Psoas muscle (tissue), 8 donors: Measurements from ENCODE around the gene CDH1. TPM values are rescaled to one million over a fixed set of nuclear protein-coding genes. Genes with fewer than 3 reads are reported as not detected.

Experiments
- ATAC-seq, 4 donors: fragments of 200-7000 bp; cut with Tn5 transposase; one replicate each; pipeline ENCODE4 v1.9.1; 2020; ENCODE audit warnings: moderate library complexity in 3 of 4, mild to moderate bottlenecking in 2 of 4
- DNase-seq, 2 donors: peaks; one replicate each; pipeline ENCODE4 v3.0.0-alpha.2; 2020
- H3K27ac ChIP-seq: fragments of 200-600 bp; one replicate; pipeline ENCODE4 v1.8.0; 2022
- H3K27me3 ChIP-seq, 3 donors: fragments of 200-600 bp in 1 of 3; one replicate each; pipeline versions ENCODE4 v1.6.1 to v1.8.0; 2013 to 2022; ENCODE audit warnings: low read length in 2 of 3, mild to moderate bottlenecking in 2 of 3, moderate library complexity in 1 of 3; ENCODE audit not compliant: insufficient read depth in 3 of 3
- H3K36me3 ChIP-seq, 2 donors: fragments of 200-600 bp in 1 of 2; one replicate each; pipeline versions ENCODE4 v1.6.1 to v1.8.0; 2013 to 2022; ENCODE audit warnings: low read depth in 1 of 2, mild to moderate bottlenecking in 1 of 2, moderate library complexity in 1 of 2; ENCODE audit not compliant: insufficient read depth in 1 of 2
- H3K4me1 ChIP-seq: fragments of 200-600 bp; one replicate; pipeline ENCODE4 v1.8.0; 2022
- H3K4me3 ChIP-seq: fragments of 200-600 bp; one replicate; pipeline ENCODE4 v1.8.0; 2022; ENCODE audit warnings: mild to moderate bottlenecking
- H3K9me3 ChIP-seq: fragments of 200-600 bp; one replicate; pipeline ENCODE4 v1.8.0; 2022
- CTCF ChIP-seq: fragments of 200-600 bp; IDR thresholded peaks from one replicate; pipeline ENCODE4 v1.8.0; 2022; ENCODE audit warnings: antibody characterized with exemption
- WGBS, 3 donors: extraction: QIAGEN DNeasy Blood & Tissue Kit; methylation state at CpG; one replicate each; pipeline versions ENCODE4 v1.1.6 to v1.1.7; 2013; 5-methylcytosine and 5-hydroxymethylcytosine counted together
- intact Hi-C, 2 donors: fragments of 100-400 bp; cut with DNase I; formaldehyde crosslinking; loops; one replicate each; pipeline versions ENCODE4 v1.11.0 to v1.14.2; 2022
- long read RNA-seq, 2 donors: library from polyadenylated mRNA; unstranded; transcript quantifications; one replicate each; pipeline ENCODE4 v2.0.0, GENCODE V29; 2021
- polyA plus RNA-seq, 3 donors: library from polyadenylated mRNA; stranded (reverse); fragments of 200-250 nt; gene quantifications; one replicate each; pipeline ENCODE4 v1.2.3, GENCODE V29; 2013
- total RNA-seq, 4 donors: library from RNA; stranded (reverse); fragmentation: NEBNext Ultra II Directional in 2 of 4; extraction: Animal tissue kit (Norgen Biotek cat#: 25700) in 2 of 4; gene quantifications; one replicate each; pipeline versions ENCODE4 v1.2.1 to v1.2.4, GENCODE V29; 2021 to 2023
- donor health status: healthy with polysubstance abuse.
- donor health status: DM: no; HTN: no; CAD: no; lungs with moderate emphysema.
- donor health status: Bipolar disorder and iron deficiency.
- donor health status: healthy.
- donor health status: DM: yes; HTN: yes; CAD: no.
- donor health status: DM: no; HTN: no; CAD: no.
- donor health status: DM: no; HTN: no; CAD: no.
- donor health status: DM: yes; HTN: yes; CAD: no.

CDH1 gene
- total RNA-seq (under 1 TPM in 2 of 4 donors, not detected in 2; 0.24 to 0.63 TPM), polyA plus RNA-seq (under 1 TPM; 0.04 to 0.09 (median 0.06) TPM)
- long read RNA-seq, donor 1: 0 reads
- long read RNA-seq, donor 2: 0 reads

GRCh38 chr16:68737046-68737729 lies at the start of gene CDH1:
Gene CDH1 (plus strand): TSS chr16:68737292. CDS start chr16:68737416, 124 bp downstream.
- no peaks in the 10 kb centered on the region for H3K4me1 ChIP-seq
- H3K4me3 ChIP-seq: peak within 1 kb of the TSS; percentile 11
- intact Hi-C loops: no loop called here
- H3K27ac ChIP-seq: no peak within 1 kb of the TSS
- no peak for TF ChIP-seq CTCF
- ATAC-seq (no peak), DNase-seq (no peak)
- peaks cover 0 to 42% (median 18%) of the 10 kb centered on the region in 3 donors for H3K27me3 ChIP-seq
- 2% methylated on average over 33 to 63 of the region's 63 CpGs for WGBS, 3 donors
- H3K36me3 ChIP-seq: no peaks in the 10 kb centered on the region
- H3K9me3 ChIP-seq: no peaks in the 10 kb centered on the region

GRCh38 chr16:68689921-68690320 lies 47.2 kb upstream of the CDH1 start:
- no peak overlapping the region for H3K27ac ChIP-seq
- ATAC-seq (no peak), DNase-seq (no peak)
- H3K4me1 ChIP-seq: no peaks in the 10 kb centered on the region
- no peaks in the 10 kb centered on the region for H3K9me3 ChIP-seq
- WGBS, 3 donors: 89 to 95% (median 92%) methylated on average over 5 of the region's 5 CpGs
- intact Hi-C loops: no loop called here
- H3K36me3 ChIP-seq: no peaks in the 10 kb centered on the region
- H3K4me3 ChIP-seq: no peak overlapping the region
- H3K27me3 ChIP-seq: peaks cover 0 to 3% (median 0%) of the 10 kb centered on the region in 3 donors
- TF ChIP-seq CTCF: no peak

GRCh38 chr16:68695575-68695974 lies 41.5 kb upstream of the CDH1 start:
- ATAC-seq (no peak), DNase-seq (no peak)
- TF ChIP-seq CTCF: no peak
- Histone ChIP-seq H3K4me3 (no peak overlapping the region), H3K9me3 (no peaks in the 10 kb centered on the region), H3K27ac (no peak overlapping the region), H3K4me1 (no peaks in the 10 kb centered on the region), H3K27me3 (peaks cover 0 to 5% (median 0%) of the 10 kb centered on the region in 3 donors), H3K36me3 (no peaks in the 10 kb centered on the region)
- 81 to 86% (median 82%) methylated on average over 11 of the region's 11 CpGs for WGBS, 3 donors
- intact Hi-C loops: no loop called here

GRCh38 chr16:68696514-68696913 lies 40.6 kb upstream of the CDH1 start:
- ATAC-seq (no peak), DNase-seq (no peak)
- Histone ChIP-seq H3K27me3 (peaks cover 0 to 5% (median 0%) of the 10 kb centered on the region in 3 donors), H3K9me3 (no peaks in the 10 kb centered on the region), H3K4me1 (no peaks in the 10 kb centered on the region), H3K27ac (no peak overlapping the region), H3K4me3 (no peak overlapping the region), H3K36me3 (no peaks in the 10 kb centered on the region)
- no peak for TF ChIP-seq CTCF
- 83 to 91% (median 88%) methylated on average over 8 of the region's 8 CpGs for WGBS, 3 donors
- intact Hi-C loops: no loop called here
